Astrocyte (in vitro differentiated cells and primary cell): ENCODE results near the gene CNTN5. TPM values are rescaled to one million over a fixed set of nuclear protein-coding genes. Genes with fewer than 3 reads are reported as not detected.
A peak's percentile ranks its signal among the peaks of the same experiment; 100 is the strongest.

Source experiments
- DNase-seq: peaks from one replicate; pipeline ENCODE4 v3.0.0-alpha.2; 2010; ENCODE audit warnings: low read depth
- FAIRE-seq: peaks from 2 replicates; lab custom pipeline; 2011; peaks lifted over from hg19 to GRCh38; lab: Jason Lieb, UNC
- H2AFZ ChIP-seq: 2 replicates; pipeline ENCODE4 v1.6.0; 2012; ENCODE audit warnings: low read depth, low read length, inconsistent platforms
- H3K27ac ChIP-seq: 2 replicates; pipeline ENCODE4 v1.5.1; 2011; ENCODE audit warnings: low read depth, low read length, inconsistent platforms
- H3K27me3 ChIP-seq: 2 replicates; pipeline ENCODE4 v1.6.0; 2011; ENCODE audit warnings: low read length, inconsistent platforms; ENCODE audit not compliant: insufficient read depth
- H3K36me3 ChIP-seq: 2 replicates; pipeline ENCODE4 v1.5.1; 2011; ENCODE audit warnings: low read length, inconsistent platforms; ENCODE audit not compliant: insufficient read depth
- H3K4me1 ChIP-seq: 2 replicates; pipeline ENCODE4 v1.5.1; 2011; ENCODE audit warnings: low read length, inconsistent platforms; ENCODE audit not compliant: insufficient read depth
- H3K4me2 ChIP-seq: 2 replicates; pipeline ENCODE4 v1.6.0; 2012; ENCODE audit warnings: low read length, inconsistent platforms
- H3K4me3 ChIP-seq: 2 replicates; pipeline ENCODE4 v1.5.1; 2011; ENCODE audit warnings: low read depth, mild to moderate bottlenecking, low read length, inconsistent platforms; ENCODE audit not compliant: insufficient read depth
- H3K79me2 ChIP-seq: 2 replicates; pipeline ENCODE4 v1.6.0; 2012; ENCODE audit warnings: mild to moderate bottlenecking, low read length, inconsistent platforms; ENCODE audit not compliant: insufficient read depth
- H3K9ac ChIP-seq: 2 replicates; pipeline ENCODE4 v1.6.0; 2012; ENCODE audit warnings: mild to moderate bottlenecking, low read length, inconsistent platforms
- H3K9me3 ChIP-seq: 2 replicates; pipeline ENCODE4 v1.5.1; 2012; ENCODE audit warnings: low read depth, mild to moderate bottlenecking, low read length, inconsistent platforms; ENCODE audit not compliant: insufficient read depth
- H4K20me1 ChIP-seq: 2 replicates; pipeline ENCODE4 v1.6.0; 2012; ENCODE audit warnings: low read length, inconsistent platforms; ENCODE audit not compliant: insufficient read depth
- H3K27ac Mint-ChIP-seq: one replicate; pipeline ENCODE4 v1.8.0; 2021; ENCODE audit warnings: mild to moderate bottlenecking, mixed read lengths; ENCODE audit not compliant: unreplicated experiment
- H3K27me3 Mint-ChIP-seq: one replicate; pipeline ENCODE4 v1.8.0; 2021; ENCODE audit warnings: low read depth, mixed read lengths; ENCODE audit not compliant: unreplicated experiment
- H3K36me3 Mint-ChIP-seq: one replicate; pipeline ENCODE4 v1.8.0; 2021; ENCODE audit warnings: low read depth, mixed read lengths; ENCODE audit not compliant: unreplicated experiment
- H3K4me1 Mint-ChIP-seq: one replicate; pipeline ENCODE4 v1.8.0; 2021; ENCODE audit warnings: low read depth, mixed read lengths; ENCODE audit not compliant: unreplicated experiment
- H3K4me3 Mint-ChIP-seq: one replicate; pipeline ENCODE4 v1.8.0; 2021; ENCODE audit warnings: mild to moderate bottlenecking, moderate library complexity, mixed read lengths; ENCODE audit not compliant: unreplicated experiment
- H3K9me3 Mint-ChIP-seq: one replicate; pipeline ENCODE4 v1.8.0; 2021; ENCODE audit warnings: mild to moderate bottlenecking, mixed read lengths; ENCODE audit not compliant: unreplicated experiment
- EZH2 ChIP-seq: IDR thresholded peaks from 2 replicates; pipeline ENCODE4 v1.6.1; 2012; ENCODE audit warnings: mild to moderate bottlenecking, low read length, inconsistent platforms; ENCODE audit not compliant: insufficient read depth
- total RNA-seq: library from RNA; stranded (reverse); gene quantifications from 2 replicates; pipeline ENCODE4 v1.2.1, GENCODE V29; 2021
- TF ChIP-seq, protein P1 (sequence below): IDR thresholded peaks from 2 replicates; pipeline ENCODE4 v1.5.1; 2011; ENCODE audit warnings: low read depth, mild to moderate bottlenecking, inconsistent platforms, low read length, moderate library complexity; ENCODE audit not compliant: insufficient read depth

Gene CNTN5
- total RNA-seq, 1 donor from 2014 or later, result 1.1 TPM

DNA sequence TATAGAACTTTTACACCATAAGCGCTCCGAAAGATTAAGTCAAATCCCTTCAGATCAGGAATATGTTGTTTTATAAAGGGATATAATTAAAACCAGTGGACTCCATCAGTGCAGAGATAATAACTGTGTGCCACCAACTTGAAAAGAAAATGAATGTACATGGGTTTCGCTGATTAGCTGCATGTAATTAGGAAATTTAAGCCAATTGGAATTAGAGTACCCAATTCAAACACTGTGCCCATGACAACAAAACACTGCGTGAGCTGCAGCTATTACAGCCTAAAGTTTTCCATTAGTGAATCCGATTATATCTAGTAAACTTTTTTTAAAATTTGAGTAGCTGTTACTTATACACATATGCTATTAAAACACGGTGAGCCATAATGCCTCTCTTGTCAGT lies 1274.0 kb downstream of the CNTN5 start:
- Mint-ChIP-seq H3K36me3 (no peaks in the 10 kb centered on the region), H3K4me1 (no peaks in the 10 kb centered on the region), H3K9me3 (peaks cover 2% of the 10 kb centered on the region), H3K4me3 (no peak overlapping the region), H3K27ac (no peak overlapping the region), H3K27me3 (no peaks in the 10 kb centered on the region)
- Histone ChIP-seq H3K4me2 (no peak overlapping the region), H3K27ac (no peak overlapping the region), H3K79me2 (no peaks in the 10 kb centered on the region), H3K27me3 (no peaks in the 10 kb centered on the region), H3K36me3 (no peaks in the 10 kb centered on the region), H4K20me1 (no peaks in the 10 kb centered on the region), H3K9me3 (no peaks in the 10 kb centered on the region), H3K4me1 (peaks cover 2% of the 10 kb centered on the region), H3K4me3 (no peak overlapping the region), H2AFZ (no peak overlapping the region), H3K9ac (no peak overlapping the region)
- TF ChIP-seq EZH2, result no peak
- TF ChIP-seq, protein P1, sequence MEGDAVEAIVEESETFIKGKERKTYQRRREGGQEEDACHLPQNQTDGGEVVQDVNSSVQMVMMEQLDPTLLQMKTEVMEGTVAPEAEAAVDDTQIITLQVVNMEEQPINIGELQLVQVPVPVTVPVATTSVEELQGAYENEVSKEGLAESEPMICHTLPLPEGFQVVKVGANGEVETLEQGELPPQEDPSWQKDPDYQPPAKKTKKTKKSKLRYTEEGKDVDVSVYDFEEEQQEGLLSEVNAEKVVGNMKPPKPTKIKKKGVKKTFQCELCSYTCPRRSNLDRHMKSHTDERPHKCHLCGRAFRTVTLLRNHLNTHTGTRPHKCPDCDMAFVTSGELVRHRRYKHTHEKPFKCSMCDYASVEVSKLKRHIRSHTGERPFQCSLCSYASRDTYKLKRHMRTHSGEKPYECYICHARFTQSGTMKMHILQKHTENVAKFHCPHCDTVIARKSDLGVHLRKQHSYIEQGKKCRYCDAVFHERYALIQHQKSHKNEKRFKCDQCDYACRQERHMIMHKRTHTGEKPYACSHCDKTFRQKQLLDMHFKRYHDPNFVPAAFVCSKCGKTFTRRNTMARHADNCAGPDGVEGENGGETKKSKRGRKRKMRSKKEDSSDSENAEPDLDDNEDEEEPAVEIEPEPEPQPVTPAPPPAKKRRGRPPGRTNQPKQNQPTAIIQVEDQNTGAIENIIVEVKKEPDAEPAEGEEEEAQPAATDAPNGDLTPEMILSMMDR, result no peak
- FAIRE-seq (no peak), DNase-seq (no peak)

DNA sequence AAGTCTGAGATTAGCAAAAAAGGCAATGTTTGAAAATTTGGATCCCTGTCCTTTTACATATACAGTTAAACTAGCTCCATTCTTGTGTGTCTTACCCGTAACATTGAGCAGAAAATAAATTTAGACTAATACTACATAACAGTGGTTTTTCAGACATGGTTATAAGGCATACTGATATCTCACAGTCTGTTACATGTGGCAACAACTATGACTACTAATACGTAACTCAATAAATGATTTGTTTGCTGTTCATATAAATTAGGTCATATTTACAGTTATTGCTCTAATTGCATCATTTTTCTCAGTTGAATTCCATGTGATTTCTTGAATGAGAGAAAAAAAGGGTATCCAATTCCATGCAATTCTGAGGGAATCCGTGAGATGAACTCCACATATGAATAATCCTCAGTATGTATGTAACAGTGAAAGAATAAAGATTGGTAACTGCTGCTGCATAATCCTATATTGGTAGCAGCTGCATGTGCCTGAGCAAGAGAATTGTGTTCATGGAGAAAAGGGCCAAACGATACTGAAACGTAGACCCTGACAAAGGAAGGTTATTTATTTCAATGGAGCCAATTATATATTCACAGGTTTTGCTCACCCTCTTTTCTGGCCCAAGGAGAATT lies 1275.4 kb downstream of the CNTN5 start:
- H3K4me3 ChIP-seq, result no peak overlapping the region
- no peak overlapping the region for H3K27ac ChIP-seq
- FAIRE-seq, result no peak
- no peaks in the 10 kb centered on the region for H3K9me3 ChIP-seq
- no peaks in the 10 kb centered on the region for H3K4me1 Mint-ChIP-seq
- peaks cover 2% of the 10 kb centered on the region for H3K9me3 Mint-ChIP-seq
- H4K20me1 ChIP-seq, result no peaks in the 10 kb centered on the region
- no peaks in the 10 kb centered on the region for H3K79me2 ChIP-seq
- no peak for DNase-seq
- TF ChIP-seq, protein P1, result no peak
- no peak for TF ChIP-seq EZH2
- no peak overlapping the region for H3K9ac ChIP-seq
- H3K4me1 ChIP-seq, result peaks cover 2% of the 10 kb centered on the region
- no peaks in the 10 kb centered on the region for H3K36me3 ChIP-seq
- H3K4me3 Mint-ChIP-seq, result no peak overlapping the region
- no peak overlapping the region for H3K4me2 ChIP-seq
- H3K27me3 ChIP-seq, result no peaks in the 10 kb centered on the region
- H2AFZ ChIP-seq, result no peak overlapping the region
- no peaks in the 10 kb centered on the region for H3K36me3 Mint-ChIP-seq
- no peaks in the 10 kb centered on the region for H3K27me3 Mint-ChIP-seq
- no peak overlapping the region for H3K27ac Mint-ChIP-seq

DNA sequence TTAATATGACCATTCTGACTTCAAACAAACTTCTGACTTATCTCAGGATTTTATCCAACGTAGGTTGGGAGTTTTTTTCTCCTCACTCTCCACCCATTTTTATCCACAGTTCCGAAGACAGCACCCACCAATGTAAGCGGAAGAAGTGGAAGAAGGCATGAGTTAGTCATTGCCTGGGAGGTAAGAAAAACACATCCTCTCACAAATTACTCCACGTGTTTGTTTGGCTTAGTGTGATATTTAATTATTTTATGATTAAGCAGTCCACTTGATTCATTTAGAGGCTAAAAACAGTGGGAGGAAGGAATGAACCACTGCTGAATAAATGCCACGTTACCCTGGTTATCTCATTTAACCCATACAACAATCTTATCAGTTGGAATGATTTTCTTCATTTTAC lies 1276.8 kb downstream of the CNTN5 start:
- DNase-seq, result peak; percentile 3
- H3K9me3 ChIP-seq, result no peaks in the 10 kb centered on the region
- H3K27ac ChIP-seq, result no peak overlapping the region
- no peaks in the 10 kb centered on the region for H3K36me3 ChIP-seq
- Mint-ChIP-seq H3K36me3 (no peaks in the 10 kb centered on the region), H3K27me3 (no peaks in the 10 kb centered on the region), H3K9me3 (peaks cover 2% of the 10 kb centered on the region), H3K4me1 (no peaks in the 10 kb centered on the region), H3K27ac (no peak overlapping the region), H3K4me3 (no peak overlapping the region)
- TF ChIP-seq, protein P1, result no peak
- no peak for TF ChIP-seq EZH2
- H3K4me3 ChIP-seq, result no peak overlapping the region
- no peak overlapping the region for H3K9ac ChIP-seq
- H2AFZ ChIP-seq, result no peak overlapping the region
- no peaks in the 10 kb centered on the region for H3K79me2 ChIP-seq
- H3K4me1 ChIP-seq, result peaks cover 2% of the 10 kb centered on the region
- no peak for FAIRE-seq
- H3K27me3 ChIP-seq, result no peaks in the 10 kb centered on the region
- H3K4me2 ChIP-seq, result peak overlapping the region; percentile 39
- no peaks in the 10 kb centered on the region for H4K20me1 ChIP-seq
